Kidney epithelial cell (primary cell): ENCODE measurements around the gene PIEZO1. TPM values are rescaled to one million over a fixed set of nuclear protein-coding genes. Genes with fewer than 3 reads are reported as not detected.
"Not testable (repeated sequence)": the region's sequence is repeated elsewhere in the genome, so short reads cannot be mapped to it uniquely, and the experiment has no call there.

Experiments
- DNase-seq: peaks from one replicate; pipeline ENCODE4 v3.0.0-alpha.2; 2010; ENCODE audit warnings: low read depth
- H3K27me3 ChIP-seq: 2 replicates; pipeline ENCODE4 v1.6.0; 2011; ENCODE audit warnings: low read length; ENCODE audit not compliant: control insufficient read depth, insufficient read depth
- H3K36me3 ChIP-seq: 2 replicates; pipeline ENCODE4 v1.5.1; 2011; ENCODE audit warnings: low read length; ENCODE audit not compliant: control insufficient read depth, insufficient read depth
- H3K4me3 ChIP-seq: 2 replicates; pipeline ENCODE4 v1.5.1; 2011; ENCODE audit warnings: low read depth, mild to moderate bottlenecking, control low read depth, low read length
- CTCF ChIP-seq: IDR thresholded peaks from 2 replicates; pipeline ENCODE4 v1.5.1; 2011; ENCODE audit warnings: mild to moderate bottlenecking, moderate library complexity, low read length, control low read depth, inconsistent platforms; ENCODE audit not compliant: insufficient read depth, poor library complexity, severe bottlenecking
- total RNA-seq: library from RNA; depleted of rRNA; stranded (reverse); fragments of >200 nt; gene quantifications from 2 replicates; pipeline ENCODE4 v1.2.3, GENCODE V29; 2015

The PIEZO1 gene
- total RNA-seq, 1 donor from 2014 or later, result 309 TPM

GRCh38 chr16:88790312-88791211 lies 5.5 kb upstream of the PIEZO1 start:
- peaks cover 7% of the 10 kb centered on the region for H3K27me3 ChIP-seq
- no peak overlapping the region for H3K4me3 ChIP-seq
- TF ChIP-seq CTCF, result no peak
- no peak for DNase-seq
- no peaks in the 10 kb centered on the region for H3K36me3 ChIP-seq

DNA sequence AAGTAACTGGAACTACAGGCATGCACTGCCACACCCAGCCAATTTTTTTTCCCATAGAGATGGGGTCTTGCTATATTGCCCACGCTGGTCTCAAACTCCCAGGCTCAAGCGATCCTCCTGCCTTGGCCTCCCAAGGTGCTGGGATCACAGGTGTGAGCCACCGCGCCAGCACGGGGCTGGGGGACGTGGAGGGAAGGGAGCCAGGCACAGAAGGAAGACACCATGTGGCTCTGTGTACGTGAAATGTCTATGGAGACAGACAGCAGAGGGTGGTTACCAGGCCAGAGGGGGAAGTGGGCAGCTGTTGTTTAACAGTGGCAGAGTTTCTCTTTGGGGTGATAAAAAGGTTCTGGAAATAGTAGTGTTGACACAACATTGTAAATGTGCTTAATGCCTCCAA lies 4.6 kb upstream of the PIEZO1 start:
- Histone ChIP-seq H3K4me3 (no peak overlapping the region), H3K27me3 (peaks cover 7% of the 10 kb centered on the region), H3K36me3 (no peaks in the 10 kb centered on the region)
- no peak for DNase-seq
- TF ChIP-seq CTCF, result no peak

- not testable (repeated sequence) for H3K4me3 ChIP-seq, H3K27me3 ChIP-seq, H3K36me3 ChIP-seq, DNase-seq
These were observed 3.7 kb upstream of the PIEZO1 start for GRCh38 chr16:88788749-88789148.

- no peak overlapping the region for H3K4me3 ChIP-seq
- no peaks in the 10 kb centered on the region for H3K36me3 ChIP-seq
- DNase-seq, result no peak
- no peak for TF ChIP-seq CTCF
- no peaks in the 10 kb centered on the region for H3K27me3 ChIP-seq
These were observed 2.7 kb upstream of the PIEZO1 start for GRCh38 chr16:88787579-88788314.

DNA sequence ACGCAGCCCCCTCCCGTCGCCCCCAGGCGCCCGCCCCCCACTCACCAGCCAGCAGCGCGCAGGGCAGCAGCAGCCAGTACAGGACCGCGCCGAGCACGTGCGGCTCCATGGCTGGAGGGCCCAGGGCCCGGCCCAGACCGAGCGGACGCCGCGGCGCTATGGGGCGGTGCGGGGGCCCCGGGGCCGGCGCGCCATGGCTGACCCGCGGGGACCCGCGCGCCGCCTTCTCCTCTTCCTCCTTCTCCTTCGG lies 239 bp downstream of the PIEZO1 start:
- DNase-seq, result no peak
- Histone ChIP-seq H3K36me3 (no peaks in the 10 kb centered on the region), H3K27me3 (no peaks in the 10 kb centered on the region), H3K4me3 (peak overlapping the region; percentile 55)
- no peak for TF ChIP-seq CTCF

- Histone ChIP-seq H3K36me3 (no peaks in the 10 kb centered on the region), H3K4me3 (peak overlapping the region; percentile 55), H3K27me3 (no peaks in the 10 kb centered on the region)
- DNase-seq, result no peak
- TF ChIP-seq CTCF, result peak; percentile 56
These were observed 755 bp downstream of the PIEZO1 start for GRCh38 chr16:88784074-88784855.
